ENCODE measurements around the gene CAV2. TPM values are rescaled to one million over a fixed set of nuclear protein-coding genes. Genes with fewer than 3 reads are reported as not detected.

CAV2 gene
- polyA plus RNA-seq, 1 of the 3 experiments (the other 2 are of a cell fraction): 182 TPM

DNA sequence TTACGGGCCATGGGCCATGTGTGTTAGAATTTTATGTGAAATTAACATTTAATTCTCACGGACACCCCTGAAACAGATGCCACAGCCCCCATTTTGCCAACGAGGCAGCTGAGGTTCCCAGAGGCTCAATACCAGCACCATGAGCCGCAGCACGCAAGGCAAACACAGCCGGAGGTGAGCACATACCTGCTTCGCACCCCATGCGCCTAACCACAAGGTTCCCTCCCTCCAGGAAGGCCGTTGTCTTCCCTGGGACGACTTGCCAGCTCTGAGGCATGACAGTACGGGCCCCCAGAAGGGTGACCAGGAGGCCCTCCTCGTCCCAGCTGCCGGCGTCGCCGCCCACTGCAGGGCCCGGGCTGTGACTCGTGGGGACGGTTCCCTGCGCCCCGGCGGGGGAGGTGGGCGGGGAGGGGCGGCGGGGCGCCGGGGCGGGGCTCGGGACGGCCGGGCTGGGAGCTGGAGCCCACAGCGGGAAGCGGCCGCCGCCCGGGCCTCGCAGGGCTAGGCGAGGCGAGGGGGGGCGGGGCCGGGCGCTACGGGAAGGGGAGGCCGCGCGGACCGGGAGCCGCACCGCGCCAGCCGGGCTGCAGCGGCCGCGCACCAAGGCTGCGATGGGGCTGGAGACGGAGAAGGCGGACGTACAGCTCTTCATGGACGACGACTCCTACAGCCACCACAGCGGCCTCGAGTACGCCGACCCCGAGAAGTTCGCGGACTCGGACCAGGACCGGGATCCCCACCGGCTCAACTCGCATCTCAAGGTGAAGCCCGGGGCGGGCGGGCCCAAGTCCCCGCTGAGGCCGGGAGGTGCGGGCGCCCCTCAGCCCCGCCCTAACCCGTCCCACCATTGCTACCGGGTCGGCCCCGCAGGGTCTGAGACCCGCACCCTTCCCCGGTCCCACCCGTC is at the start of gene CAV2 (continued):
- no peak for TF ChIP-seq CHD2 (IDR thresholded peaks at IDR 0.05; ENCODE audit: low read length, partially characterized antibody)
- no peak for TF ChIP-seq RXRA (IDR thresholded peaks at IDR 0.05; ENCODE audit: borderline replicate concordance, low read depth)
- TF ChIP-seq, protein P1, sequence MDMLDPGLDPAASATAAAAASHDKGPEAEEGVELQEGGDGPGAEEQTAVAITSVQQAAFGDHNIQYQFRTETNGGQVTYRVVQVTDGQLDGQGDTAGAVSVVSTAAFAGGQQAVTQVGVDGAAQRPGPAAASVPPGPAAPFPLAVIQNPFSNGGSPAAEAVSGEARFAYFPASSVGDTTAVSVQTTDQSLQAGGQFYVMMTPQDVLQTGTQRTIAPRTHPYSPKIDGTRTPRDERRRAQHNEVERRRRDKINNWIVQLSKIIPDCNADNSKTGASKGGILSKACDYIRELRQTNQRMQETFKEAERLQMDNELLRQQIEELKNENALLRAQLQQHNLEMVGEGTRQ (IDR thresholded peaks at IDR 0.05; ENCODE audit: borderline replicate concordance, low read depth, low read length): no peak
- TF ChIP-seq, protein P2, sequence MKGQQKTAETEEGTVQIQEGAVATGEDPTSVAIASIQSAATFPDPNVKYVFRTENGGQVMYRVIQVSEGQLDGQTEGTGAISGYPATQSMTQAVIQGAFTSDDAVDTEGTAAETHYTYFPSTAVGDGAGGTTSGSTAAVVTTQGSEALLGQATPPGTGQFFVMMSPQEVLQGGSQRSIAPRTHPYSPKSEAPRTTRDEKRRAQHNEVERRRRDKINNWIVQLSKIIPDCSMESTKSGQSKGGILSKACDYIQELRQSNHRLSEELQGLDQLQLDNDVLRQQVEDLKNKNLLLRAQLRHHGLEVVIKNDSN (IDR thresholded peaks at IDR 0.05; ENCODE audit: borderline replicate concordance, low read depth): no peak
- no peak for TF ChIP-seq NRF1 (IDR thresholded peaks at IDR 0.05; ENCODE audit: low read depth, low read length)
- no peak for TF ChIP-seq MXI1 (IDR thresholded peaks at IDR 0.05; ENCODE audit: low read depth, low read length)
- TF ChIP-seq TCF12 (IDR thresholded peaks at IDR 0.05): no peak; the same call in 1 of the 2 replicates
- no peak for TF ChIP-seq YY1 (IDR thresholded peaks at IDR 0.05; ENCODE audit: low read depth)
- TF ChIP-seq, protein P3, sequence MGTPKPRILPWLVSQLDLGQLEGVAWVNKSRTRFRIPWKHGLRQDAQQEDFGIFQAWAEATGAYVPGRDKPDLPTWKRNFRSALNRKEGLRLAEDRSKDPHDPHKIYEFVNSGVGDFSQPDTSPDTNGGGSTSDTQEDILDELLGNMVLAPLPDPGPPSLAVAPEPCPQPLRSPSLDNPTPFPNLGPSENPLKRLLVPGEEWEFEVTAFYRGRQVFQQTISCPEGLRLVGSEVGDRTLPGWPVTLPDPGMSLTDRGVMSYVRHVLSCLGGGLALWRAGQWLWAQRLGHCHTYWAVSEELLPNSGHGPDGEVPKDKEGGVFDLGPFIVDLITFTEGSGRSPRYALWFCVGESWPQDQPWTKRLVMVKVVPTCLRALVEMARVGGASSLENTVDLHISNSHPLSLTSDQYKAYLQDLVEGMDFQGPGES (IDR thresholded peaks at IDR 0.05; ENCODE audit: low read depth, low read length): no peak

DNA sequence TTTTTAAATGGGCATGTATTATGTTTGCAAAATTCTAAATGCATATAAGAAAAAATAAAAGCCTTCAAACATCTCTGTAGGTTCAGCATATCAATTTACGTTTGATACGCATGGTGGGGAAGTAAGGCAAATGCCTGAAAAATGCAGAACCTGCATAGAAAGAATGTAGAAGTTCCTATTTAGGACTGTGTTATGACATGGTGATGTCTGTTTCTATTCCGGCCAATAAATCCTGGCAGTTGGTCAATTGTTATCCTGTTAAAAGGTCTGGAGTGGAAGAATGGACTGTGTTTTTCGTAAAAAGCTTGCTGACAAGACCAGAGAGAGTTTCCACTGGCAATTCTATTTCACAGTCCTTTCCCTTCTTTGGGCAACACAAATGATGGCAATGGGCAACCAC is 49.6 kb upstream of the CAV2 start:
- H2AFZ ChIP-seq (ENCODE audit: low read depth): peak overlapping the region; percentile 35; the same call in 1 of the 2 replicates
- CTCF ChIA-PET: no interaction called here
- peak overlapping the region; percentile 3; the same call in 1 of the 2 replicates for H3K9ac ChIP-seq
- peak overlapping the region; percentile 23; the same call in 1 of the 2 replicates for H3K4me2 ChIP-seq
- H4K20me1 ChIP-seq (ENCODE audit: insufficient read depth): no peaks in the 10 kb centered on the region
- H3K9me2 ChIP-seq: no peaks in the 10 kb centered on the region
- H3K4me3 ChIP-seq (ENCODE audit: low read depth in 2 of 2, low read length in 1 of 2): no peak overlapping the region
- peak overlapping the region; percentile 64 to 80; a peak in 3 of 4 replicates for H3K27ac ChIP-seq (ENCODE audit: low read depth in 2 of 2, low read length in 1 of 2)
- 14% methylated on average over 4 of the region's 4 CpGs for WGBS (ENCODE audit: low lambda C conversion rate)
- H3K79me2 ChIP-seq (ENCODE audit: insufficient read depth): no peaks in the 10 kb centered on the region
- POLR2A ChIA-PET: no interaction called here
- no peaks in the 10 kb centered on the region for H3K9me3 ChIP-seq
- peaks cover 4 to 51% of the 10 kb centered on the region in 2 experiments for H3K4me1 ChIP-seq (ENCODE audit: control insufficient read depth in 1 of 2, insufficient read depth in 2 of 2, low read depth in 1 of 2, low read length in 1 of 2)
- DNase-seq: no peak
- no peaks in the 10 kb centered on the region for H3K27me3 ChIP-seq (ENCODE audit: insufficient read depth)
- no peaks in the 10 kb centered on the region for H3K36me3 ChIP-seq (replicated peaks in 1 of 2; ENCODE audit: control insufficient read depth in 1 of 2, insufficient read depth in 2 of 2, low read length in 1 of 2)
- H3F3A ChIP-seq (replicated peaks; ENCODE audit: insufficient read depth): peaks cover 39% of the 10 kb centered on the region
- 0 out of 2 replicates have a peak, but pooled peaks have one; percentile 46 for TF ChIP-seq YY1 (IDR thresholded peaks at IDR 0.05; ENCODE audit: low read depth)
- peak; percentile 37; the same call in 1 of the 2 replicates for TF ChIP-seq FOSL2 (IDR thresholded peaks at IDR 0.05; ENCODE audit: borderline replicate concordance, low read depth)
- 0 out of 2 replicates have a peak, but pooled peaks have one; percentile 59 for TF ChIP-seq FOXM1 (IDR thresholded peaks at IDR 0.05; ENCODE audit: low read depth)
- TF ChIP-seq, protein P4, sequence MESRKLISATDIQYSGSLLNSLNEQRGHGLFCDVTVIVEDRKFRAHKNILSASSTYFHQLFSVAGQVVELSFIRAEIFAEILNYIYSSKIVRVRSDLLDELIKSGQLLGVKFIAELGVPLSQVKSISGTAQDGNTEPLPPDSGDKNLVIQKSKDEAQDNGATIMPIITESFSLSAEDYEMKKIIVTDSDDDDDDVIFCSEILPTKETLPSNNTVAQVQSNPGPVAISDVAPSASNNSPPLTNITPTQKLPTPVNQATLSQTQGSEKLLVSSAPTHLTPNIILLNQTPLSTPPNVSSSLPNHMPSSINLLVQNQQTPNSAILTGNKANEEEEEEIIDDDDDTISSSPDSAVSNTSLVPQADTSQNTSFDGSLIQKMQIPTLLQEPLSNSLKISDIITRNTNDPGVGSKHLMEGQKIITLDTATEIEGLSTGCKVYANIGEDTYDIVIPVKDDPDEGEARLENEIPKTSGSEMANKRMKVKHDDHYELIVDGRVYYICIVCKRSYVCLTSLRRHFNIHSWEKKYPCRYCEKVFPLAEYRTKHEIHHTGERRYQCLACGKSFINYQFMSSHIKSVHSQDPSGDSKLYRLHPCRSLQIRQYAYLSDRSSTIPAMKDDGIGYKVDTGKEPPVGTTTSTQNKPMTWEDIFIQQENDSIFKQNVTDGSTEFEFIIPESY (IDR thresholded peaks at IDR 0.05; ENCODE audit: borderline replicate concordance, low read depth): no peak
- TF ChIP-seq NFIC (IDR thresholded peaks at IDR 0.05; ENCODE audit: borderline replicate concordance): peak; percentile 82
- peak; percentile 56; the same call in 1 of the 2 replicates for TF ChIP-seq TEAD4 (IDR thresholded peaks at IDR 0.05; ENCODE audit: borderline replicate concordance, insufficient read depth)
- no peak for TF ChIP-seq RCOR1 (IDR thresholded peaks at IDR 0.05; ENCODE audit: low read length)
- 0 out of 2 replicates have a peak, but pooled peaks have one; percentile 18 for TF ChIP-seq SIN3A (IDR thresholded peaks at IDR 0.05; ENCODE audit: borderline replicate concordance, low read depth, low read length)
- TF ChIP-seq, protein P5, sequence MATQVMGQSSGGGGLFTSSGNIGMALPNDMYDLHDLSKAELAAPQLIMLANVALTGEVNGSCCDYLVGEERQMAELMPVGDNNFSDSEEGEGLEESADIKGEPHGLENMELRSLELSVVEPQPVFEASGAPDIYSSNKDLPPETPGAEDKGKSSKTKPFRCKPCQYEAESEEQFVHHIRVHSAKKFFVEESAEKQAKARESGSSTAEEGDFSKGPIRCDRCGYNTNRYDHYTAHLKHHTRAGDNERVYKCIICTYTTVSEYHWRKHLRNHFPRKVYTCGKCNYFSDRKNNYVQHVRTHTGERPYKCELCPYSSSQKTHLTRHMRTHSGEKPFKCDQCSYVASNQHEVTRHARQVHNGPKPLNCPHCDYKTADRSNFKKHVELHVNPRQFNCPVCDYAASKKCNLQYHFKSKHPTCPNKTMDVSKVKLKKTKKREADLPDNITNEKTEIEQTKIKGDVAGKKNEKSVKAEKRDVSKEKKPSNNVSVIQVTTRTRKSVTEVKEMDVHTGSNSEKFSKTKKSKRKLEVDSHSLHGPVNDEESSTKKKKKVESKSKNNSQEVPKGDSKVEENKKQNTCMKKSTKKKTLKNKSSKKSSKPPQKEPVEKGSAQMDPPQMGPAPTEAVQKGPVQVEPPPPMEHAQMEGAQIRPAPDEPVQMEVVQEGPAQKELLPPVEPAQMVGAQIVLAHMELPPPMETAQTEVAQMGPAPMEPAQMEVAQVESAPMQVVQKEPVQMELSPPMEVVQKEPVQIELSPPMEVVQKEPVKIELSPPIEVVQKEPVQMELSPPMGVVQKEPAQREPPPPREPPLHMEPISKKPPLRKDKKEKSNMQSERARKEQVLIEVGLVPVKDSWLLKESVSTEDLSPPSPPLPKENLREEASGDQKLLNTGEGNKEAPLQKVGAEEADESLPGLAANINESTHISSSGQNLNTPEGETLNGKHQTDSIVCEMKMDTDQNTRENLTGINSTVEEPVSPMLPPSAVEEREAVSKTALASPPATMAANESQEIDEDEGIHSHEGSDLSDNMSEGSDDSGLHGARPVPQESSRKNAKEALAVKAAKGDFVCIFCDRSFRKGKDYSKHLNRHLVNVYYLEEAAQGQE (IDR thresholded peaks at IDR 0.05; ENCODE audit: low read depth, low read length): no peak
- TF ChIP-seq, protein P6, sequence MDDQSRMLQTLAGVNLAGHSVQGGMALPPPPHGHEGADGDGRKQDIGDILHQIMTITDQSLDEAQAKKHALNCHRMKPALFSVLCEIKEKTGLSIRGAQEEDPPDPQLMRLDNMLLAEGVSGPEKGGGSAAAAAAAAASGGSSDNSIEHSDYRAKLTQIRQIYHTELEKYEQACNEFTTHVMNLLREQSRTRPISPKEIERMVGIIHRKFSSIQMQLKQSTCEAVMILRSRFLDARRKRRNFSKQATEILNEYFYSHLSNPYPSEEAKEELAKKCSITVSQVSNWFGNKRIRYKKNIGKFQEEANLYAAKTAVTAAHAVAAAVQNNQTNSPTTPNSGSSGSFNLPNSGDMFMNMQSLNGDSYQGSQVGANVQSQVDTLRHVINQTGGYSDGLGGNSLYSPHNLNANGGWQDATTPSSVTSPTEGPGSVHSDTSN (IDR thresholded peaks at IDR 0.05): peak; percentile 91
- TF ChIP-seq, protein P7, sequence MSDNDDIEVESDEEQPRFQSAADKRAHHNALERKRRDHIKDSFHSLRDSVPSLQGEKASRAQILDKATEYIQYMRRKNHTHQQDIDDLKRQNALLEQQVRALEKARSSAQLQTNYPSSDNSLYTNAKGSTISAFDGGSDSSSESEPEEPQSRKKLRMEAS (IDR thresholded peaks at IDR 0.05; ENCODE audit: low read depth): no peak; the same call in none of the 2 replicates

Data from SK-N-SH (cell line).